H1 (cell line): ENCODE measurements around the gene NDST4. TPM values are rescaled to one million over a fixed set of nuclear protein-coding genes. Genes with fewer than 3 reads are reported as not detected.

ENCODE experiments used
- ATF2 ChIP-seq: IDR thresholded peaks from 2 replicates; pipeline ENCODE4 v1.6.1; 2012; ENCODE audit warnings: low read length, inconsistent platforms
- JUND ChIP-seq: IDR thresholded peaks from 2 replicates; pipeline ENCODE4 v1.6.1; 2011; ENCODE audit warnings: mild to moderate bottlenecking, improper control_type of control experiment, low read length
- MAX ChIP-seq: IDR thresholded peaks from 2 replicates; pipeline ENCODE4 v1.6.1; 2012; ENCODE audit warnings: inconsistent platforms
- PHF8 ChIP-seq: fragments of 200-600 bp; sonication (generic); conservative IDR thresholded peaks from 2 replicates; pipeline ENCODE4 v1.7.1; 2012; ENCODE audit warnings: low read depth, mild to moderate bottlenecking, inconsistent platforms, low read length, moderate library complexity
- RNF2 ChIP-seq: fragments of 200-900, 300-1000 bp; sonication (generic); IDR thresholded peaks from 2 replicates; pipeline ENCODE4 v1.7.1; 2016; ENCODE audit warnings: borderline replicate concordance, low read depth, mild to moderate bottlenecking, antibody characterized with exemption, low read length; ENCODE audit not compliant: poor library complexity, severe bottlenecking; ENCODE audit errors: missing control alignments
- RXRA ChIP-seq: IDR thresholded peaks from 2 replicates; pipeline ENCODE4 v1.6.1; 2011; ENCODE audit warnings: low read depth, mild to moderate bottlenecking, low read length, moderate library complexity; ENCODE audit not compliant: insufficient read depth
- polyA plus RNA-seq, 7 experiments: library from polyadenylated mRNA; depleted of rRNA in 3 of 7; stranded (reverse) in 5 of 7; unstranded in 2 of 7; fragments of >200 nt in 5 of 7; fragments of 200-250 nt in 2 of 7; gene quantifications; 1 replicate in 5 of 7; 2 replicates in 1 of 7; 4 replicates in 1 of 7; pipeline versions ENCODE4 v1.2.1 to v1.2.3, GENCODE V29; 2011 to 2013; ENCODE audit warnings: missing spikeins in 2 of 7, mixed read lengths in 2 of 7
- total RNA-seq: library from RNA; stranded (reverse); fragmentation: NEBNext Ultra II Directional; extraction: Animal tissue kit (Norgen Biotek cat#: 25700); gene quantifications from 2 replicates; pipeline ENCODE4 v1.2.1, GENCODE V29; 2021

The NDST4 gene
- total and polyA plus RNA-seq, 2 of the 8 experiments (the other 6 are each of a cell fraction or from before 2014, with no cell fraction given): 0.02 TPM; not detected in 1

GRCh38 chr4:115126491-115126890 is 13.1 kb upstream of the NDST4 start (continued):
- TF ChIP-seq JUND (no peak), ATF2 (no peak), PHF8 (no peak), RXRA (no peak), RNF2 (no peak), MAX (no peak)
